Measurements from ENCODE around the gene DEFB108B.
"Not testable (repeated sequence)": the region's sequence is repeated elsewhere in the genome, so short reads cannot be mapped to it uniquely, and the experiment has no call there.

DNA sequence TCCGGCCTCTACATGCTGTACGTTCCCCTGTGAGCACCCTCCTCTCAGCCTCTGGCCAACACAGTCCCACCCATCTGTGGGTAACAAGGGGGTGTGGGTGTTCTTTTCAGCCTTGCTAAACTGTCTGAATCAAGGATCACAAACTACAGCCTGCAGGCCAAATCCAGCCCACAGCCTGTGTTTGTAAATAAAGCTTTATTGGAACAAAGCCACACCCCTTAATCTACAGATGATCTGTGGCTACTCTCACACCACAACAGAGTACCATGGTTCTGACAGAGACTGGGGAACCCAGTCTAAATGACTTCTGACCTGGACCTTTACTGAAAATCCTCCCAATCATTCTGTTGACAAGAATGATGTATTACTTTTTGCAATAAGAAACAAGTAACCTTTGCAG lies 32.0 kb upstream of the DEFB108B start:
- not testable (repeated sequence) for TF ChIP-seq POLR2AphosphoS5 (IDR thresholded peaks at IDR 0.05; ENCODE audit: borderline replicate concordance, low read depth, low read length); FOXP2 (optimal IDR thresholded peaks at IDR 0.05; ENCODE audit: control extremely low read depth, extremely low read length, insufficient read depth)
